Stimulated activated memory B cell treated with anti-CD40 and anti-IgM and Interleukin-4, amounts not matched to agents 10 μg/mL and 1 μg/mL and 100 μg/mL, for 72 hours (primary cell): ENCODE data around the gene AOAH.

Experiments
- ATAC-seq: fragments of 150-1000 bp; cut with Tn5 transposase; 2 replicates; pipeline ENCODE4 v1.10.0; 2021
- H3K27ac Mint-ChIP-seq: one replicate; pipeline ENCODE4 v1.8.0; 2022; ENCODE audit warnings: mild to moderate bottlenecking, mixed read lengths
- H3K27me3 Mint-ChIP-seq: one replicate; pipeline ENCODE4 v1.8.0; 2022; ENCODE audit warnings: mixed read lengths
- H3K36me3 Mint-ChIP-seq: one replicate; pipeline ENCODE4 v1.8.0; 2022; ENCODE audit warnings: mixed read lengths
- H3K4me1 Mint-ChIP-seq: one replicate; pipeline ENCODE4 v1.8.0; 2022; ENCODE audit warnings: mixed read lengths
- H3K4me3 Mint-ChIP-seq: one replicate; pipeline ENCODE4 v1.8.0; 2022; ENCODE audit warnings: mild to moderate bottlenecking, moderate library complexity, mixed read lengths
- H3K9me3 Mint-ChIP-seq: one replicate; pipeline ENCODE4 v1.8.0; 2022; ENCODE audit warnings: mixed read lengths

The AOAH gene

GRCh38 chr7:36530456-36530855, 193.8 kb downstream of the AOAH start:
- no peak for ATAC-seq
- Mint-ChIP-seq H3K36me3 (no peaks in the 10 kb centered on the region), H3K9me3 (no peaks in the 10 kb centered on the region), H3K4me1 (no peaks in the 10 kb centered on the region), H3K27me3 (no peaks in the 10 kb centered on the region), H3K27ac (no peak overlapping the region), H3K4me3 (no peak overlapping the region)

GRCh38 chr7:36527549-36527913, 196.8 kb downstream of the AOAH start:
- H3K4me1 Mint-ChIP-seq, result no peaks in the 10 kb centered on the region
- H3K27me3 Mint-ChIP-seq, result peaks cover 10% of the 10 kb centered on the region
- no peaks in the 10 kb centered on the region for H3K9me3 Mint-ChIP-seq
- no peaks in the 10 kb centered on the region for H3K36me3 Mint-ChIP-seq
- no peak for ATAC-seq
- no peak overlapping the region for H3K4me3 Mint-ChIP-seq
- H3K27ac Mint-ChIP-seq, result no peak overlapping the region

- Mint-ChIP-seq H3K4me1 (no peaks in the 10 kb centered on the region), H3K27ac (no peak overlapping the region), H3K36me3 (no peaks in the 10 kb centered on the region), H3K4me3 (no peak overlapping the region), H3K27me3 (peaks cover 12% of the 10 kb centered on the region), H3K9me3 (no peaks in the 10 kb centered on the region)
- ATAC-seq, result peak; percentile 41
These were observed 197.3 kb downstream of the AOAH start for GRCh38 chr7:36526863-36527548.

GRCh38 chr7:36523371-36524101, 200.8 kb downstream of the AOAH start:
- Mint-ChIP-seq H3K4me1 (no peaks in the 10 kb centered on the region), H3K27me3 (peaks cover 21% of the 10 kb centered on the region), H3K36me3 (no peaks in the 10 kb centered on the region), H3K9me3 (no peaks in the 10 kb centered on the region), H3K27ac (no peak overlapping the region), H3K4me3 (no peak overlapping the region)
- no peak for ATAC-seq

- Mint-ChIP-seq H3K27ac (no peak overlapping the region), H3K9me3 (no peaks in the 10 kb centered on the region), H3K4me1 (no peaks in the 10 kb centered on the region), H3K27me3 (peaks cover 21% of the 10 kb centered on the region), H3K4me3 (no peak overlapping the region), H3K36me3 (no peaks in the 10 kb centered on the region)
- ATAC-seq, result no peak
These were observed 201.8 kb downstream of the AOAH start for GRCh38 chr7:36522453-36523007.

GRCh38 chr7:36521911-36522310, 202.4 kb downstream of the AOAH start:
- ATAC-seq, result no peak
- Mint-ChIP-seq H3K36me3 (no peaks in the 10 kb centered on the region), H3K27me3 (peaks cover 21% of the 10 kb centered on the region), H3K4me3 (no peak overlapping the region), H3K4me1 (peaks cover 5% of the 10 kb centered on the region), H3K9me3 (no peaks in the 10 kb centered on the region), H3K27ac (no peak overlapping the region)

- no peaks in the 10 kb centered on the region for H3K36me3 Mint-ChIP-seq
- ATAC-seq, result no peak
- no peak overlapping the region for H3K27ac Mint-ChIP-seq
- no peak overlapping the region for H3K4me3 Mint-ChIP-seq
- H3K9me3 Mint-ChIP-seq, result no peaks in the 10 kb centered on the region
- H3K4me1 Mint-ChIP-seq, result peaks cover 12% of the 10 kb centered on the region
- H3K27me3 Mint-ChIP-seq, result peaks cover 21% of the 10 kb centered on the region
These were observed 203.2 kb downstream of the AOAH start for GRCh38 chr7:36521133-36521532.

GRCh38 chr7:36515847-36516246, 208.4 kb downstream of the AOAH start:
- Mint-ChIP-seq H3K27ac (peak overlapping the region; percentile 1), H3K27me3 (no peaks in the 10 kb centered on the region), H3K36me3 (no peaks in the 10 kb centered on the region), H3K4me1 (peaks cover 16% of the 10 kb centered on the region), H3K9me3 (peaks cover 3% of the 10 kb centered on the region), H3K4me3 (no peak overlapping the region)
- ATAC-seq, result no peak

- Mint-ChIP-seq H3K36me3 (no peaks in the 10 kb centered on the region), H3K27me3 (no peaks in the 10 kb centered on the region), H3K9me3 (peaks cover 3% of the 10 kb centered on the region), H3K4me3 (no peak overlapping the region), H3K27ac (no peak overlapping the region), H3K4me1 (peaks cover 16% of the 10 kb centered on the region)
- no peak for ATAC-seq
These were observed 209.7 kb downstream of the AOAH start for GRCh38 chr7:36514289-36515243.

- Mint-ChIP-seq H3K27me3 (no peaks in the 10 kb centered on the region), H3K4me3 (no peak overlapping the region), H3K4me1 (peaks cover 16% of the 10 kb centered on the region), H3K9me3 (peaks cover 3% of the 10 kb centered on the region), H3K36me3 (no peaks in the 10 kb centered on the region), H3K27ac (no peak overlapping the region)
- no peak for ATAC-seq
These were observed 210.9 kb downstream of the AOAH start for GRCh38 chr7:36513393-36513792.

GRCh38 chr7:36512616-36513015, 211.7 kb downstream of the AOAH start:
- ATAC-seq, result no peak
- Mint-ChIP-seq H3K27me3 (no peaks in the 10 kb centered on the region), H3K4me1 (peaks cover 16% of the 10 kb centered on the region), H3K36me3 (no peaks in the 10 kb centered on the region), H3K9me3 (peaks cover 3% of the 10 kb centered on the region), H3K27ac (no peak overlapping the region), H3K4me3 (no peak overlapping the region)

GRCh38 chr7:36509962-36510361, 214.3 kb downstream of the AOAH start:
- no peaks in the 10 kb centered on the region for H3K36me3 Mint-ChIP-seq

GRCh38 chr7:36507475-36508440, 216.5 kb downstream of the AOAH start:
- H3K4me3 Mint-ChIP-seq, result no peak overlapping the region
- no peaks in the 10 kb centered on the region for H3K36me3 Mint-ChIP-seq
- no peaks in the 10 kb centered on the region for H3K9me3 Mint-ChIP-seq
- no peaks in the 10 kb centered on the region for H3K27me3 Mint-ChIP-seq
- H3K27ac Mint-ChIP-seq, result no peak overlapping the region
- H3K4me1 Mint-ChIP-seq, result no peaks in the 10 kb centered on the region
- no peak for ATAC-seq

More at GRCh38 chr7:36509962-36510361, 214.3 kb downstream of the AOAH start:
- ATAC-seq, result no peak
- no peak overlapping the region for H3K4me3 Mint-ChIP-seq
- H3K27ac Mint-ChIP-seq, result no peak overlapping the region
- no peaks in the 10 kb centered on the region for H3K4me1 Mint-ChIP-seq
- H3K9me3 Mint-ChIP-seq, result no peaks in the 10 kb centered on the region
- H3K27me3 Mint-ChIP-seq, result no peaks in the 10 kb centered on the region

- Mint-ChIP-seq H3K27ac (no peak overlapping the region), H3K9me3 (no peaks in the 10 kb centered on the region), H3K27me3 (no peaks in the 10 kb centered on the region), H3K4me1 (no peaks in the 10 kb centered on the region), H3K36me3 (no peaks in the 10 kb centered on the region), H3K4me3 (no peak overlapping the region)
- no peak for ATAC-seq
These were observed 217.5 kb downstream of the AOAH start for GRCh38 chr7:36506820-36507219.
